ENCODE data around the gene NEDD8.

Gene NEDD8

GRCh38 chr14:24232121-24232644, at the start of gene NEDD8:
NEDD8 (minus strand) TSS chr14:24232367; CDS start chr14:24232267, 100 bp downstream.
- FAIRE-seq = no peak

DNA sequence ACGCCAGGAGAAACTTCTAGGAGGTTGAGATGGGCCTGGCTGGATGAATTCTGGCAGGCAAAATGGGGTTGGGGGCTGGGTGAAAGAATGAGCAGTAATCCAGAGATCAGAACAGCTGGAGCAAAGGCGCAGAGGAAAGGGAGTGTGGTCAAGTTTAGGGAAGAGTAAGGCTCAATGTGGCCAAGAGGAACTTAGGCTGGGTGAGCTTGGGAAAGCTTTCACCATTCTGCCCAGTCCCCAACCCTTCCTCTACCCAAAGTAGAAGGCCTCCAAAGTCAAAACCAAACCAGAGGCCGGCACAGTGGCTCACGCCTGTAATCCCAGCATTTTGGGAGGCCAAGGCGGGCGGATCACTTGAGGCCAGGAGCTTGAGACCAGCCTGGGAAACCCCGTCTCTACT, 49.5 kb upstream of the NEDD8 start:
- no peak for FAIRE-seq

DNA sequence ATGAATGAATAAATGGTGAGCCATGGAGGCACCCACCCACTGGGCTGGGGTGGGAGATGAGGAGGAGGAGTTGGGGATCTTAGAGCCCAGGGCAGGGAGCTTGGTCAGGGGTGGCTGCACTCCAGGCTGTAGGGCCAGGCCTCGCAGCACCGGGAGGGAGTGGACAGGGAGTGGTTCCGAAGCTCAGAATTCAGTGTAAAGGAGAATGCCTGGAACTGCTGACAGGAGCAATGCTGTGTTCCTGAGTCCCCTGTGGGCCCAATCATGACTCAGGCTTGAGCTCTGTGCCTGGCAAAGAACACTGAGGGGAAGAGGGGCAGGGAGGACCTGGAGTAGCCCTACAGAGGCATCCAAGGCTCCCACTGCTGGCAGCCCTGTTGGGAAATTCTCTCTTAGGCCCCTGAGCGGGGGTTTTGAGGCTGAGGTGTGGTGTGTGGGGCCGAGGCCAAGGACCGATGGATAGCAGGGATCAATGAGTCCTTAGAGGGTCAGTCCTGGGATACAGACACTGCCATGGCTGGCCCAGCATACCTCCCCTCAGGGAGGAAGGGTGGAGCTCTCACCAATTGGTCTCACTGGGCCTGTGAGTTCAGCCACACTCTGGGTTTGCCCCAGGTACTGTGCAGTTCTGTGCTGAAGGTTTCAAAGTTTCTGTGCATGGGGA, 48.8 kb upstream of the NEDD8 start:
- FAIRE-seq = no peak

DNA sequence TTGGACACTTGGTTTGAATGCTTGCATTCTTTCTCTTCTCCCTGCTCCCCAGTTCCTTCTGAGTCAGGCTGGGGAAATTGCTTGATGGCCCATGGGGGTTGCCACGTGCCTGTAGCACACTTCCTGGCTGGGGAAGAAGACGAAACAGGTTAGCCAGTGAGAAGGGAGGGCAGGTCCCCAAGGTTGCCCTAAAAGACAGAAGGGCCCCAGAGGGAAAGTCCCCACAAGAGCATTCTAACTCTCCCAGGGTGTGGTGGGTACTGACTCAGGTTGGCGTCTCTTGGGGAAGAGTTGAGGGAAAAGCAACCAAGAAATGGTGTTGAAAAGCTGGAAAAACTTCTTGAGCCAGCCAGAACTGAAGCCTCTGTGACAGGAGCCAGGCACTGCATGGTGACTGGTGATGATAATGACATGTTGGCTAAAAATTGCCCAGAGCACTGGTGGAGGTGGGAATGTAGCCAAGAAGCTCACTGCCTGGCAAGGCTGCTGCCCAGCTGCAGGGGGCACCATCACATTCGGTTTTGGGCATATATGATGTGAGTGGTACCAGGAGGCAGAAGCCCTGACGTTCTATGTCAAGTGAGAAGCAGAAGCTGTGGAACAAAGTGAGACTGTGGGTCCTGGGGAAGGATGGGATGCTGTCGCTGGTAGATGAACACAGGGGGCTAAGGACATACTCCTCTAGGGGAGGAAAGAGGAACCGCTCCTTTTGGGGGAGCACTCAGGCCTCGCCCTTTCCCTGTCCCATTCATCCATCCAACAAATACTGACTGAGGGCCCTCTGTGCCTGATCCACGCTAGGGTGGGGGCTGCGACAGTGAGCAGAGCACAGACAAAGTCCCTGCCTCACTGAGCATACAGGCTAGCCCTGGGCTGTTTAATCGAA, 47.4 kb upstream of the NEDD8 start:
- no peak for FAIRE-seq

DNA sequence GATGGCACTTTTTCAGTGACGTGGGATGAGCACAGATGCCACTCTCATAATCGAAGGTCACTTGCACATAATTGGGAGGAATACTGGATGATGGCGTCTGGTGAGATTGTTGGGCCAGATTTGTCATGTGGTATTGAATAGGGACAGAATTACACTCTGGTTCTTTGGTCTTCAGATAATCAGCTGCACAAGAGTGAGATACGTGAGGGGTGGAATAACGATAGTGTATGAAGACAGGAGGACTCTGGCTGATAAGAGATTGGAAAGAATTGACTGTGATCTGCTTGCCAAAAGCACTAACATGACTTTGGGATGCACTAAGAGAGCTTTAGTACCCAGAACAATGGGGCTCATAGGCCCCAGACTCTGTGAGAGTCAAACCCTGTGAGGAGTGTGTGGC, 46.3 kb upstream of the NEDD8 start:
- FAIRE-seq = no peak

DNA sequence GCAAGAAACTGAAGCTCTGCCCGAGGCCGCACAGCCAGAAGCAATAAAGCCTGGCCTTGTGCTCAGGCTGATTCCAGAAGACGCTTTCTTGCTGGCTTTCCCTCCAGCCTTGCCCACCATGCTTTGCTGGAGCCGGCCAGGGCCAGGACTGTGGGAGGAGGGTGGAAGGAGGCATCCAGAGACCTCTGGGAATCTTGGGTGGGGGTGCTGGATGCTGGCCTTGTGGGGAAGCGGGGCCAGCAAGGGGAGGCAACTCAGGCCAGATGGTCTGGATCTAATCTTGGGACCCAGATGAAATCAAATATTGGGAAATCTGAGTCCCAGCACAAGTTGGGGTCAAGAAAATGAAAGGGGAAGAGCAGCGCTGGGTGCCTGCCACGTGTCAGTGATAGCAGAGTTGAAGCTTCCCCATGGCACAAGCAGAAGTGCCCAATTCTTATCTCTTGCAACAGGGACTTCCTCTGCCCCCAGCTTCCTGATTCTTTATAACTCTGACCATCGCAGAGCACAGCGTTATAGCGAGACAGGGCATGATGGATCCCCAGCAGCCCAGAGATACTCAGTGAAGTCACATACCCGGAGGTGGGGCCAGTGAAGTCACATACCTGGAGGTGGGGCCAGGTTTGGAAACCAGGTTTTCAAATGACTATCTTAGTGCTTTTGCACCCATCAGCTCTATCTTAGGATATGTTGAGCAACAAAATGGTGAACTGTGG, 45.6 kb upstream of the NEDD8 start:
- no peak for FAIRE-seq

- no peak for FAIRE-seq
These were observed 44.9 kb upstream of the NEDD8 start for GRCh38 chr14:24277071-24277470.

DNA sequence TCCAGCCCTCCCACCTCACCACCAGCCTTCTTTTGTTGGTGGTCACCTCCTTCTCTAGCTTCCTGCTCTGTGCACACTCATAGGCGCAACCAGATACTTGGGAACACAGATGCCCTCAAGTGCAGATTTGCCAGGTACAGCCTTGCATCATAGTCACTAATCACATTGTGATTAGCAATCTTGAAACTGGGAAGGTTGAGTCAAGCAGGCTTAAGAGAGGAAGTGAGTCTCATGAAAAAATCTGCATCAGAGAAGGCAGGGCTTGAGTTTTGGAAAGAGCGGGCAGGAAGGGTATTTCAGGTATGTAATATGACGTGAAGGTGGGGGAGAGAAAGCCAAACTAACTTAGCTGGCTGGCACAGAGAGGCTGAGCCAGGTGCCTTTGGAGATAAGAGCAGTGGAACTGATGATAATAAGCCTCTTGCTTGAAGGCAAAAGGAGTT, 42.0 kb upstream of the NEDD8 start:
- FAIRE-seq = no peak

GRCh38 chr14:24273422-24273998, 41.3 kb upstream of the NEDD8 start:
- FAIRE-seq = no peak

GRCh38 chr14:24272467-24272866, 40.3 kb upstream of the NEDD8 start:
- no peak for FAIRE-seq

DNA sequence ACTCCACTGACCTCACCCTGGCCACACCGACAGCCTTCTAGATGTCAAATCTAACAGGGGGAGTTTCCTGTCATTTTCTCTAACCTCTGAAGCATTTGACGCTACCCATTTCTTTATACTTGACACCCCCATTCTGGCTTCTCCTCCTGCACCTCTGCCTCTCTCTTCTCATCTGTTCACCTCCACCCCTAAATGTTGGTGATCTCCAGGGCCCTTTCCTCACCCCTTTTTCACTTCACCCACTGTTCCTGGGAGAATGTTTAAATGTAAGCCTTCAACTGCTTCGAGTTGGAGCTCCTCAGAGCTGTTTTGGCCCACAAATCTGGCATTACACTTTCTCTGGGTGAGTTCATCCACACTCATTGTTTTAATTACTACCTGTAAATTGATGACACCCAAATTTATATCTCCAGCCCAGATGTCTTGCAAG, 39.7 kb upstream of the NEDD8 start:
- FAIRE-seq = no peak

- FAIRE-seq = no peak
These were observed 39.1 kb upstream of the NEDD8 start, which contains the start of gene RABGGTA for GRCh38 chr14:24271134-24271833. RABGGTA (minus strand) TSS chr14:24271597; CDS start chr14:24271115, 482 bp downstream.

GRCh38 chr14:24270537-24271133, 38.5 kb upstream of the NEDD8 start:
- no peak for FAIRE-seq

- FAIRE-seq = no peak
These were observed 37.9 kb upstream of the NEDD8 start for GRCh38 chr14:24269910-24270536.

DNA sequence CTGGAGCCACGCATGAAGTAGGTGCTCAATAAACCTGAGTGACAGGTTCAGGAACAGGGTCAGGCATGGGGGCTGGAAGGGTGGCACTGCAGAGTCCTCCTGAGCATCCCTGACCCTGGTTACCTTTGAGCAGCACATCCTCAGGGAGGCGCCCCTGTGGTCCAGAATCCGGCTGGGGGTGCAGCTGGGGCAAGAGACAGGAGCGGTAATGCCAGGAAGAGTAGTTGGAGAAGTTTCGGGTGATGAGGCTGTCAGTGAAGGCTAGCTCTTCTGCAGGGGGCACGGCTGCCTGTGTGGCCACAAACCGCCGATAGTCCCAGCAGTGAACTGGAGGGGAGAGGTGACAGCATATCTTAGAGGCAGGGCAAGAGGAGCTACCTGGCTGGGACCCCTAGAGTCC, 37.2 kb upstream of the NEDD8 start:
- no peak for FAIRE-seq

DNA sequence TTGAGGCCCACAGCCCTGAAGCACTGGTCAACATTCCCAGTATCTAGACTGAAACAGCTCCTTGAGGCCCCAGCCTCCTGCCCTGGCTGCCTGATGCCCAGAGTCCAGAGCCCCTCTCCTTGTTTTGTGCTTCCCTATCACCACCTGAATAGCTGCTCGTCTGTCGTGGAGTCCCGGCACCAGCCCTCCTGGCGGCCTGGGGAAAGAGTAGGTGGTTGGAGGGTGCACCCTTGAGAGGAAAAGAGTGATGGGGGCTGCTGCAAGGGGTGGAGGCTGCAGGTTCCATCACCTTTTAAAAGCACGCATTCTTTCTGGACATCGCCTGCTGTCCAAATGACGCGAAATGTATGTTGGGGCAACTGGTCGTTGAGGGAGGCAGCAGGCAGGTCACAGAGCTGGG, 36.1 kb upstream of the NEDD8 start:
- no peak for FAIRE-seq

GRCh38 chr14:24267516-24267915, 35.3 kb upstream of the NEDD8 start:
- FAIRE-seq = no peak

GRCh38 chr14:24266344-24267244, 34.4 kb upstream of the NEDD8 start:
- FAIRE-seq = no peak

- no peak for FAIRE-seq
These were observed 32.1 kb upstream of the NEDD8 start for GRCh38 chr14:24264298-24264697.

DNA sequence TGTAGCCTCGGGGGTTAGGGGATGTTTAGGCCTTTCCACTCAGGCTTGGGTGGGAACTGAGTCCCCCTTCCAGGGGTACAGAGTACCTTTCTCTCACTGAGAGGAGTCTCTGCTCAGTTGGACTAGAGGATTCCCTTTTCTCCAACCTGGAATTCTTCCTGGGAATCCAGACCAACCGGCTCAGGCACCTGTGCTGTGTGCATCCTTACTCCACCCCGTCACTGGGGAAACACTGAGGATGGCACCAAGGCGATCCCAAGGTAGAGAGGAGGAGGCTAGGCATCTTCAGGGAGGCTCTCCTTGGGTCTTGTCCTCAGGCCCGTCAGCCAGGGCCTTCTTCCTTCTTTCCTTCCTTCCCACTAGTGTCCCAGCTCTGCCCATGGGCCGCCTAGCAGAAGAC, 31.7 kb upstream of the NEDD8 start:
- FAIRE-seq = no peak
